RWPE2 (cell line): ENCODE results near the gene FAM171A2.

ENCODE experiments used
- ATAC-seq: fragments of 200-7000 bp; cut with Tn5 transposase; 3 replicates; pipeline ENCODE4 v1.9.1; 2021; ENCODE audit warnings: low read depth
- DNase-seq: peaks from one replicate; pipeline ENCODE4 v3.0.0-alpha.2; 2020; ENCODE audit warnings: low spot score
- H3K27ac ChIP-seq: fragments of 450-650 bp; 2 replicates; pipeline ENCODE4 v1.5.1; 2017; ENCODE audit warnings: mild to moderate bottlenecking; ENCODE audit not compliant: poor library complexity, severe bottlenecking
- H3K27me3 ChIP-seq: fragments of 250-450 bp; sonication (Bioruptor Pico); 2 replicates; pipeline ENCODE4 v1.5.1; 2021; ENCODE audit warnings: mild to moderate bottlenecking, moderate library complexity; ENCODE audit not compliant: insufficient read depth, poor library complexity, severe bottlenecking
- H3K36me3 ChIP-seq: fragments of 250-450 bp; sonication (Bioruptor Pico); 2 replicates; pipeline ENCODE4 v1.5.1; 2020; ENCODE audit warnings: low read depth, mild to moderate bottlenecking, moderate library complexity
- H3K4me1 ChIP-seq: fragments of 250-450 bp; sonication (Bioruptor Pico); 2 replicates; pipeline ENCODE4 v1.5.1; 2021; ENCODE audit warnings: mild to moderate bottlenecking, moderate library complexity; ENCODE audit not compliant: insufficient read depth, poor library complexity, severe bottlenecking
- H3K4me3 ChIP-seq: fragments of 250-450 bp; sonication (Bioruptor Pico); 2 replicates; pipeline ENCODE4 v1.5.1; 2021; ENCODE audit warnings: mild to moderate bottlenecking, moderate library complexity; ENCODE audit not compliant: severe bottlenecking
- H3K9me3 ChIP-seq: fragments of 250-450 bp; sonication (Bioruptor Pico); 2 replicates; pipeline ENCODE4 v1.5.1; 2021; ENCODE audit warnings: mild to moderate bottlenecking, moderate library complexity; ENCODE audit not compliant: severe bottlenecking
- CTCF ChIP-seq: fragments of 450-650 bp; IDR thresholded peaks from one replicate; pipeline ENCODE4 v1.5.1; 2017; ENCODE audit warnings: mild to moderate bottlenecking, moderate library complexity; ENCODE audit not compliant: poor library complexity, severe bottlenecking

FAM171A2 gene

GRCh38 chr17:44351961-44352827 lies 11.5 kb downstream of the FAM171A2 start:
- Histone ChIP-seq H3K27me3 (no peaks in the 10 kb centered on the region), H3K4me3 (no peak overlapping the region), H3K4me1 (peaks cover 12% of the 10 kb centered on the region), H3K36me3 (peaks cover 24% of the 10 kb centered on the region; the same call in 1 of the 2 replicates), H3K9me3 (no peaks in the 10 kb centered on the region), H3K27ac (no peak overlapping the region)
- ATAC-seq (no peak), DNase-seq (no peak)
- TF ChIP-seq CTCF: no peak

- Histone ChIP-seq H3K4me3 (no peak overlapping the region), H3K9me3 (no peaks in the 10 kb centered on the region), H3K27me3 (no peaks in the 10 kb centered on the region), H3K27ac (no peak overlapping the region), H3K4me1 (peaks cover 12% of the 10 kb centered on the region), H3K36me3 (peaks cover 24% of the 10 kb centered on the region; the same call in 1 of the 2 replicates)
- no peak for TF ChIP-seq CTCF
- ATAC-seq (no peak), DNase-seq (no peak)
These were observed 12.2 kb downstream of the FAM171A2 start for GRCh38 chr17:44351464-44351863.

- DNase-seq (no peak), ATAC-seq (peak; percentile 52)
- peaks cover 24% of the 10 kb centered on the region; the same call in 1 of the 2 replicates for H3K36me3 ChIP-seq
- no peaks in the 10 kb centered on the region for H3K9me3 ChIP-seq
- H3K27me3 ChIP-seq: no peaks in the 10 kb centered on the region
- peak; percentile 80 for TF ChIP-seq CTCF
- no peak overlapping the region for H3K27ac ChIP-seq
- peaks cover 14% of the 10 kb centered on the region for H3K4me1 ChIP-seq
- no peak overlapping the region for H3K4me3 ChIP-seq
These were observed 12.9 kb downstream of the FAM171A2 start for GRCh38 chr17:44350733-44351226.

- TF ChIP-seq CTCF: no peak
- no peak for DNase-seq
- Histone ChIP-seq H3K4me3 (no peak overlapping the region), H3K9me3 (no peaks in the 10 kb centered on the region), H3K4me1 (peaks cover 17% of the 10 kb centered on the region), H3K36me3 (peaks cover 24% of the 10 kb centered on the region; the same call in 1 of the 2 replicates), H3K27me3 (no peaks in the 10 kb centered on the region), H3K27ac (peak overlapping the region; percentile 52)
- no peak for ATAC-seq
These were observed 14.0 kb downstream of the FAM171A2 start for GRCh38 chr17:44349553-44350070.
